K562 (cell line): ENCODE data around the gene GDF15. TPM values are rescaled to one million over a fixed set of nuclear protein-coding genes. Genes with fewer than 3 reads are reported as not detected.
"Not testable (repeated sequence)": the region's sequence is repeated elsewhere in the genome, so short reads cannot be mapped to it uniquely, and the experiment has no call there.

ENCODE experiments used
- DDX20 ChIP-seq: fragments of 450-650 bp; IDR thresholded peaks from 2 replicates; pipeline ENCODE4 v1.6.1; 2016; ENCODE audit warnings: missing genetic modification characterization, low read depth, mild to moderate bottlenecking, missing compliant biosample characterization, moderate library complexity
- ETV1 ChIP-seq: fragments of 450-650 bp; conservative IDR thresholded peaks from 2 replicates; pipeline ENCODE4 v1.6.1; 2016; ENCODE audit warnings: missing genetic modification characterization, control low read depth, low read depth, missing compliant biosample characterization
- GABPB1 ChIP-seq: sonication (generic); formaldehyde crosslinking; IDR thresholded peaks from 2 replicates; pipeline ENCODE4 v1.8.0; 2022; ENCODE audit warnings: mild to moderate bottlenecking, missing genetic modification reagents
- NR4A1 ChIP-seq, 2 experiments: fragments of 250-450 bp in 1 of 2; fragments of 450-650 bp in 1 of 2; sonication (Bioruptor Pico) in 1 of 2; IDR thresholded peaks; 2 replicates each; pipeline versions ENCODE4 v1.4.0 to v1.6.1; 2016 to 2020; ENCODE audit warnings: mild to moderate bottlenecking in 2 of 2, missing compliant biosample characterization in 1 of 2, missing genetic modification characterization in 1 of 2, moderate library complexity in 1 of 2
- RBFOX2 ChIP-seq: fragments of 200-400 bp; formaldehyde crosslinking; IDR thresholded peaks from 2 replicates; pipeline ENCODE4 v1.6.1; 2017; ENCODE audit warnings: low read depth, mild to moderate bottlenecking, low read length, moderate library complexity
- SMAD3 ChIP-seq: fragments of 450-650 bp; formaldehyde crosslinking; conservative IDR thresholded peaks from 2 replicates; pipeline ENCODE4 v1.4.0; 2020; ENCODE audit warnings: mild to moderate bottlenecking
- TEAD2 ChIP-seq: fragments of 450-650 bp; IDR thresholded peaks from 2 replicates; pipeline ENCODE4 v1.6.1; 2016; ENCODE audit warnings: missing genetic modification characterization, control low read depth, missing compliant biosample characterization
- ZFX ChIP-seq: sonication (generic); formaldehyde crosslinking; IDR thresholded peaks from 2 replicates; pipeline ENCODE4 v1.8.0; 2022; ENCODE audit warnings: mild to moderate bottlenecking, missing genetic modification reagents, moderate library complexity
- ZNF41 ChIP-seq: fragments of 250-450 bp; sonication (Bioruptor Pico); conservative IDR thresholded peaks from 2 replicates; pipeline ENCODE4 v1.4.0; 2020; ENCODE audit warnings: mild to moderate bottlenecking
- ZNF583 ChIP-seq: fragments of 250-450 bp; sonication (Bioruptor Pico); IDR thresholded peaks from 2 replicates; pipeline ENCODE4 v1.4.0; 2020
- ZNF76 ChIP-seq: fragments of 250-450 bp; sonication (Bioruptor Pico); IDR thresholded peaks from 2 replicates; pipeline ENCODE4 v1.4.0; 2020; ENCODE audit warnings: mild to moderate bottlenecking, moderate library complexity, borderline replicate concordance
- ZNF830 ChIP-seq: fragments of 250-450 bp; sonication (Bioruptor Pico); IDR thresholded peaks from 2 replicates; pipeline ENCODE4 v1.5.0; 2021; ENCODE audit warnings: mild to moderate bottlenecking
- polyA plus RNA-seq, 8 experiments: library from polyadenylated mRNA; depleted of rRNA in 4 of 8; stranded (reverse) in 5 of 8; unstranded in 3 of 8; fragments of >200 nt; fragmentation: Nextera tagmentation in 2 of 8; fragmentation: Illumina TruSeq in 1 of 8; extraction: Ambion mirVana in 2 of 8; extraction: Trizol in 1 of 8; gene quantifications; 2 replicates each; pipeline versions ENCODE4 v1.2.1 to v1.2.3, GENCODE V29; 2011 to 2014; ENCODE audit warnings: inconsistent platforms in 1 of 8, missing spikeins in 1 of 8
- total RNA-seq, 7 experiments: library from RNA; depleted of rRNA in 6 of 7; stranded (reverse); fragments of >200 nt in 6 of 7; fragmentation: Illumina TruSeq in 2 of 7; extraction: Trizol in 2 of 7; gene quantifications; 2 replicates each; pipeline versions ENCODE4 v1.2.1 to v1.2.3, GENCODE V29; 2011 to 2021; ENCODE audit warnings: low replicate concordance in 1 of 7
- TF ChIP-seq, protein P1 (sequence below): fragments of 450-650 bp; conservative IDR thresholded peaks from 2 replicates; pipeline ENCODE4 v1.6.1; 2016; ENCODE audit warnings: missing genetic modification characterization, low read depth, mild to moderate bottlenecking, missing compliant biosample characterization, moderate library complexity
- TF ChIP-seq, protein P2 (sequence below): fragments of 200-800 bp; sonication (Bioruptor generic); IDR thresholded peaks from 2 replicates; pipeline ENCODE4 v1.6.1; 2017; ENCODE audit warnings: missing genetic modification characterization, missing compliant biosample characterization
- TF ChIP-seq, protein P3 (sequence below): fragments of 450-650 bp; formaldehyde crosslinking; conservative IDR thresholded peaks from 2 replicates; pipeline ENCODE4 v1.4.0; 2022; ENCODE audit warnings: mild to moderate bottlenecking, missing genetic modification characterization
- TF ChIP-seq, protein P4 (sequence below), 2 experiments: fragments of 250-450 bp in 1 of 2; fragments of 450-650 bp in 1 of 2; sonication (Bioruptor Pico) in 1 of 2; IDR thresholded peaks; 2 replicates each; pipeline versions ENCODE4 v1.6.1 to v1.8.0; 2016 to 2021; ENCODE audit warnings: mild to moderate bottlenecking in 2 of 2, moderate library complexity in 2 of 2, missing compliant biosample characterization in 1 of 2, missing genetic modification characterization in 1 of 2
- TF ChIP-seq, protein P5 (sequence below): fragments of 450-650 bp; IDR thresholded peaks from 2 replicates; pipeline ENCODE4 v1.6.1; 2016; ENCODE audit warnings: missing biosample characterization, missing genetic modification characterization
- TF ChIP-seq, protein P6 (sequence below): fragments of 250-450 bp; sonication (Bioruptor Pico); IDR thresholded peaks from 2 replicates; pipeline ENCODE4 v1.8.0; 2021; ENCODE audit warnings: borderline replicate concordance, mild to moderate bottlenecking, moderate library complexity; ENCODE audit not compliant: poor library complexity, severe bottlenecking
- TF ChIP-seq, protein P7 (sequence below): fragments of 450-650 bp; formaldehyde crosslinking; IDR thresholded peaks from 2 replicates; pipeline ENCODE4 v1.4.0; 2022; ENCODE audit warnings: mild to moderate bottlenecking, moderate library complexity

The GDF15 gene
- total and polyA plus RNA-seq, 9 of the 15 experiments (the other 6 are each of a cell fraction or from before 2014, with no cell fraction given), result 2.3 to 82.4 (median 12.5) TPM

DNA sequence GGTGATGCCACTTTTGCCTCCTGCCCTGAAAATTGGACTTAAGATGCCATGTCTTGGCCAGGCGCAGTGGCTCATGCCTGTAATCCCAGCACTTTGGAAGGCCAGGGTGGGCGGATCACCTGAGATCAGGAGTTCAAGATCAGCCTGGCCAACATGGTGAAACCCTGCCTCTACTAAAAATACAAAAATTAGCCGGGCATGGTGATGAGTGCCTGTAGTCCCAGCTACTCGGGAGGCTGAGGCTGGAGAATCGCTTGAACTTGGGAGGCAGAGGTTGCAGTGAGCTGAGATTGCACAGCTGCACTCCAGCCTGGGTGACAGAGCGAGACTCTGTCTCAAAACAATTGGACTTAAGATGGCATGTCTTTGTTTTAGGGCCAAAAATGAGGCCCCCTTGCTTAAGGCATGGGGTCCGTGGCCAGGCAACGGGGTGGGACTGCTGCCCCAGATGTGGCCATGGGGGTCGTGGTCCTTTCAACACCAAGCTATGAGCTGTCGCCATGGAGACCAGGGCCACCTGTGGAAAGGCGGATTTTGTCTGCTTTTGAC is 21.6 kb upstream of the GDF15 start (continued):
- TF ChIP-seq, protein P1, sequence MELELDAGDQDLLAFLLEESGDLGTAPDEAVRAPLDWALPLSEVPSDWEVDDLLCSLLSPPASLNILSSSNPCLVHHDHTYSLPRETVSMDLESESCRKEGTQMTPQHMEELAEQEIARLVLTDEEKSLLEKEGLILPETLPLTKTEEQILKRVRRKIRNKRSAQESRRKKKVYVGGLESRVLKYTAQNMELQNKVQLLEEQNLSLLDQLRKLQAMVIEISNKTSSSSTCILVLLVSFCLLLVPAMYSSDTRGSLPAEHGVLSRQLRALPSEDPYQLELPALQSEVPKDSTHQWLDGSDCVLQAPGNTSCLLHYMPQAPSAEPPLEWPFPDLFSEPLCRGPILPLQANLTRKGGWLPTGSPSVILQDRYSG (tag), result peak; percentile 79; the same call in 1 of the 2 replicates
- TF ChIP-seq NR4A1 (CRISPR knock-in tag; IDR thresholded peaks at IDR 0.05), result not testable (repeated sequence)
- TF ChIP-seq NR4A1 (tag; IDR thresholded peaks at IDR 0.05) (peak; percentile 96), TEAD2 (tag) (peak; percentile 54; the same call in 1 of the 2 replicates), ETV1 (tag) (peak; percentile 20; the same call in 1 of the 2 replicates), ZNF583 (CRISPR knock-in tag) (peak; percentile 84; the same call in 1 of the 2 replicates), SMAD3 (CRISPR knock-in tag) (peak; percentile 50; the same call in 1 of the 2 replicates), ZNF41 (CRISPR knock-in tag) (0 out of 2 replicates have a peak, but pooled peaks have one; percentile 55), ZNF830 (peak; percentile 81; the same call in 1 of the 2 replicates), RBFOX2 (peak; percentile 83), ZFX (CRISPR knock-in tag) (peak; percentile 19), ZNF76 (CRISPR knock-in tag) (peak; percentile 60), GABPB1 (CRISPR knock-in tag) (peak; percentile 38), DDX20 (tag) (peak; percentile 70)
- TF ChIP-seq, protein P2, sequence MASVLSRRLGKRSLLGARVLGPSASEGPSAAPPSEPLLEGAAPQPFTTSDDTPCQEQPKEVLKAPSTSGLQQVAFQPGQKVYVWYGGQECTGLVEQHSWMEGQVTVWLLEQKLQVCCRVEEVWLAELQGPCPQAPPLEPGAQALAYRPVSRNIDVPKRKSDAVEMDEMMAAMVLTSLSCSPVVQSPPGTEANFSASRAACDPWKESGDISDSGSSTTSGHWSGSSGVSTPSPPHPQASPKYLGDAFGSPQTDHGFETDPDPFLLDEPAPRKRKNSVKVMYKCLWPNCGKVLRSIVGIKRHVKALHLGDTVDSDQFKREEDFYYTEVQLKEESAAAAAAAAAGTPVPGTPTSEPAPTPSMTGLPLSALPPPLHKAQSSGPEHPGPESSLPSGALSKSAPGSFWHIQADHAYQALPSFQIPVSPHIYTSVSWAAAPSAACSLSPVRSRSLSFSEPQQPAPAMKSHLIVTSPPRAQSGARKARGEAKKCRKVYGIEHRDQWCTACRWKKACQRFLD (CRISPR knock-in tag), result peak; percentile 70
- TF ChIP-seq, protein P3, sequence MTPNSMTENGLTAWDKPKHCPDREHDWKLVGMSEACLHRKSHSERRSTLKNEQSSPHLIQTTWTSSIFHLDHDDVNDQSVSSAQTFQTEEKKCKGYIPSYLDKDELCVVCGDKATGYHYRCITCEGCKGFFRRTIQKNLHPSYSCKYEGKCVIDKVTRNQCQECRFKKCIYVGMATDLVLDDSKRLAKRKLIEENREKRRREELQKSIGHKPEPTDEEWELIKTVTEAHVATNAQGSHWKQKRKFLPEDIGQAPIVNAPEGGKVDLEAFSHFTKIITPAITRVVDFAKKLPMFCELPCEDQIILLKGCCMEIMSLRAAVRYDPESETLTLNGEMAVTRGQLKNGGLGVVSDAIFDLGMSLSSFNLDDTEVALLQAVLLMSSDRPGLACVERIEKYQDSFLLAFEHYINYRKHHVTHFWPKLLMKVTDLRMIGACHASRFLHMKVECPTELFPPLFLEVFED (CRISPR knock-in tag), result peak; percentile 11; the same call in 1 of the 2 replicates
- TF ChIP-seq, protein P4, sequence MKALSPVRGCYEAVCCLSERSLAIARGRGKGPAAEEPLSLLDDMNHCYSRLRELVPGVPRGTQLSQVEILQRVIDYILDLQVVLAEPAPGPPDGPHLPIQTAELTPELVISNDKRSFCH (CRISPR knock-in tag; IDR thresholded peaks at IDR 0.05), result not testable (repeated sequence)
- TF ChIP-seq, protein P4 (tag; IDR thresholded peaks at IDR 0.05), result peak; percentile 91
- TF ChIP-seq, protein P5, sequence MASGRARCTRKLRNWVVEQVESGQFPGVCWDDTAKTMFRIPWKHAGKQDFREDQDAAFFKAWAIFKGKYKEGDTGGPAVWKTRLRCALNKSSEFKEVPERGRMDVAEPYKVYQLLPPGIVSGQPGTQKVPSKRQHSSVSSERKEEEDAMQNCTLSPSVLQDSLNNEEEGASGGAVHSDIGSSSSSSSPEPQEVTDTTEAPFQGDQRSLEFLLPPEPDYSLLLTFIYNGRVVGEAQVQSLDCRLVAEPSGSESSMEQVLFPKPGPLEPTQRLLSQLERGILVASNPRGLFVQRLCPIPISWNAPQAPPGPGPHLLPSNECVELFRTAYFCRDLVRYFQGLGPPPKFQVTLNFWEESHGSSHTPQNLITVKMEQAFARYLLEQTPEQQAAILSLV (tag), result peak; percentile 76
- TF ChIP-seq, protein P6, sequence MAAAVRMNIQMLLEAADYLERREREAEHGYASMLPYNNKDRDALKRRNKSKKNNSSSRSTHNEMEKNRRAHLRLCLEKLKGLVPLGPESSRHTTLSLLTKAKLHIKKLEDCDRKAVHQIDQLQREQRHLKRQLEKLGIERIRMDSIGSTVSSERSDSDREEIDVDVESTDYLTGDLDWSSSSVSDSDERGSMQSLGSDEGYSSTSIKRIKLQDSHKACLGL (CRISPR knock-in tag), result peak; percentile 1
- TF ChIP-seq, protein P7, sequence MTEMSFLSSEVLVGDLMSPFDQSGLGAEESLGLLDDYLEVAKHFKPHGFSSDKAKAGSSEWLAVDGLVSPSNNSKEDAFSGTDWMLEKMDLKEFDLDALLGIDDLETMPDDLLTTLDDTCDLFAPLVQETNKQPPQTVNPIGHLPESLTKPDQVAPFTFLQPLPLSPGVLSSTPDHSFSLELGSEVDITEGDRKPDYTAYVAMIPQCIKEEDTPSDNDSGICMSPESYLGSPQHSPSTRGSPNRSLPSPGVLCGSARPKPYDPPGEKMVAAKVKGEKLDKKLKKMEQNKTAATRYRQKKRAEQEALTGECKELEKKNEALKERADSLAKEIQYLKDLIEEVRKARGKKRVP, result 0 out of 2 replicates have a peak, but pooled peaks have one; percentile 30
